ENCODE results near the gene BPIFB3.

Gene BPIFB3

GRCh38 chr20:33026779-33027759 lies 26.6 kb upstream of the BPIFB3 start:
- TF ChIP-seq CTCF (IDR thresholded peaks at IDR 0.05; ENCODE audit: insufficient read depth, missing control alignments), result no peak
- DNase-seq (ENCODE audit: insufficient read length, low spot score), result no peak
- FAIRE-seq, result no peak

DNA sequence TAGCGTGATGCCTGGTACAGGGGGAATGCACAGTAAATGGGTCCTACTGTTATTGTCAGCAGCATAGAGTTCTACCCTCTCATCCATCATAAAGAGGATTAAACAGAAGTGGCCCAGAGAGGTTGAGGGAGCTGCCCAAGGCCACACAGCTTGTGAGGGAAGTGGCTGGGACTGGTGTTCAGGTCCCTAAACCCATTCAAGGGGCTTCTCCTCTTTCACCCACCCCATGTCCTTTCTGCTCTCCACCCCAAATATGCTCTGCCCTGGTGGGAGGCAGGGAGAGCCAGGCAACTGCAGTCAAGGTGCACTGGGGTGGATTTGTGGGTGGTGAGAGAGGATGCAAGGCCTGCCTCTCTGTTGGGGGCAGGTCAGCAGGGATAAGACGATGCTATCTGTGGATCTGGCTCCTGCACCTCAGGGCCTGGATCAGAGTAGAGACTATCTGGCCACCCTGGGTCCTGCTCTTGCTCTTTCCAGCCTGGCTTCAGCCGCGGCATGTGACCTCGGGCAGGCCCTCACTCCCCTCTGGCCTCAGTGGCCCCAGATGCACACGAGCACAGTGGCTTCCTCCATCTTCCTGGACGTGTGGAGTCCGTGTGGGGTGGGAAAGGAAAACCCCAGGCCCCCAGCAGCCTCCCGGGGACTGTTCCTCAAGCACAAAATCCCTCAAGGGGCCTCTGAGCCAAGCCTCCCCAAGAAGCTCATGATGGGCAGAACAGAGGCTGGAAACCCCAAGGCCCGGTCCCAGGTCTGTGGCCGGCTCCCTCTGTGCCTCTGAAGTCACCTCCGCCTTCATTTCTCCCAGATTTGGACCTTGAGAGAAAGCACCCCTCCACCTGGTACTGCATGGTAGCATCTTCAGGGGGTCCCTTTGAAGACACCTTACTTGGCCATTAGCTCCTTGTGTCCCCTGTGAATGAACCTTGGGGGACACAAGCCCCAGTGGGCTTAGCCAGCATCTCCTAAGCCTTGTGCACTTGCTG lies 25.6 kb upstream of the BPIFB3 start:
- DNase-seq (ENCODE audit: insufficient read length, low spot score), result no peak
- TF ChIP-seq CTCF (IDR thresholded peaks at IDR 0.05; ENCODE audit: insufficient read depth, missing control alignments), result no peak
- FAIRE-seq, result no peak

DNA sequence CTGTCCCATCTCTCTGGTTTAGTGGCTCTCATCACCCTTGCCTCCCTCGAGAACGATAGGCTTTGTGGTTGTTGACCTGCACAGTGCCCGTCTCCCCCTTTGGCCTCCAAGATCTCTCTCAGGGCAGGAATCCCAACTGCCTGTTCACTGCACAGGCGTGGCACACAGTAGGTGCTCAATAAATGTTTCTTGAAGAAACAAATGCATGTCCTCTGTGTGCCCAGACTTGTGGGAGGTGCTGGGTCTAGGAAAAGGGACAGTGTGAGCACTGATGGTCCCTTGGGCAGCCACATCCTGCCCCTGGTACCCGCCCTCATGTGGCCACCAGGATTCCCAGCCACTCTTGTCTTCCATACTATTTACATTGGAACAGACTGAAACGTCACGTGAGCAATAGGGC lies 24.8 kb upstream of the BPIFB3 start:
- FAIRE-seq (no peak), DNase-seq (ENCODE audit: insufficient read length, low spot score) (no peak)
- no peak for TF ChIP-seq CTCF (IDR thresholded peaks at IDR 0.05; ENCODE audit: insufficient read depth, missing control alignments)

DNA sequence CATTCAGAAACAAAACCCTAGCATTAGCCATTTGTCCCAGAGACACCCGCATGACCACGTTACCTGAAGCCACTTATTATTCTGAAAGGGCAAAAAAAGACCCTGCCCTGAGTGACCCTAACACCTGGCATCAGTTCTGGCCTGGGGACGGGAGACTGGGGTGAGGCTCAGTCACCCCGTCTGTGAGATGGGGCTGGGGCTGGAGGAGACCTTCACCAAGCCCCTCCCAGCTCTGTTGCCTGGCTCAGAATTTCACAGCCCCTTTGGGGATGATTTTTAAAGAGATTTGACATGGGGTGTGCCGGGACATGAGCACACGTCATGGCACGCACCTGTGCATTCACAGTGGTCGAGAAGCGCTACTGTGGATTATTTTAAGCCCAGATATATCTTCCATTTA lies 23.6 kb upstream of the BPIFB3 start:
- no peak for DNase-seq (ENCODE audit: insufficient read length, low spot score)
- no peak for FAIRE-seq
- no peak for TF ChIP-seq CTCF (IDR thresholded peaks at IDR 0.05; ENCODE audit: insufficient read depth, missing control alignments)

DNA sequence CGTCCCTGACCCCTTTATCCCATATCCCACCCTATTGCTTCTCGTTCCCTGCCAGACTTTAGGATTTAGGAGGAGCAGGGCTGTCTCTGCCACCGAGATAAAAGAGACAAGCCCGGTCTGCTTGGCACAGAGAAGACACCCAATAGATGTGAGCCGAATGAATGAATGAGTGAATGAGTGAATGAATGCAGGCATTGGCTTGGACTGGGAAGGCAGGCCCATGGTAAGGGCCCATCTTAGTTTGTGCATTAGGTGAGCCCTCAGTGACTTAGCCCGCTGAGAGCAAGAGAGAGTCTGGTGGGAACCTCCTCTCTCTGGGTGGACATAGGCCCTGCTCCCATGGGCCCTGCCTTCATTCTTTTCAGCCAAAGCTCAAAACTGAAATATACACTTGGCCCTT lies 23.1 kb upstream of the BPIFB3 start:
- DNase-seq (ENCODE audit: insufficient read length, low spot score) (no peak), FAIRE-seq (no peak)
- TF ChIP-seq CTCF (IDR thresholded peaks at IDR 0.05; ENCODE audit: insufficient read depth, missing control alignments), result no peak

DNA sequence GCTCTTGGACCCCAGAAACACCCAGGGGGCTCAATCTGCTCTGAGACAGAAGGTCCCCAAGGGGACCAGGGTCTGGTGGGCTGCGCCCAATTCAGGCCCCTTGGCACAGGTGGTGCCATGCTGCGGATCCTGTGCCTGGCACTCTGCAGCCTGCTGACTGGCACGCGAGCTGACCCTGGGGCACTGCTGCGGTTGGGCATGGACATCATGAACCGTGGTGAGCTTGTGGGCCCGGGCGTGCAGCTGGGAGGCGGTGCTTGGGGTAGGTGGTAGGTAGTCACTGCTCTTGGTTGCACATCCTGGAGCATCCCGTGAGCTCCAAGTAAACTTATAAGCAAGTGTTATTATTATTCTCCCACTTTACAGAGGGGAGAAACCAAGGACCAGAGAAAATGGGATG lies 22.2 kb upstream of the BPIFB3 start, which contains the start of gene BPIFB6:
BPIFB6 (plus strand) TSS at position 118 of the 400 bp plus-strand sequence; CDS start at position 118, 0 bp downstream.
- FAIRE-seq (no peak), DNase-seq (ENCODE audit: insufficient read length, low spot score) (no peak)
- TF ChIP-seq CTCF (IDR thresholded peaks at IDR 0.05; ENCODE audit: insufficient read depth, missing control alignments), result no peak
